Neuron (in vitro differentiated cells): ENCODE measurements around the gene ENKUR.

Experiments
- H2AFZ ChIP-seq: one replicate; pipeline ENCODE4 v1.6.1; 2013; ENCODE audit warnings: low read depth, mild to moderate bottlenecking, inconsistent platforms, low read length, moderate library complexity
- H3K27me3 ChIP-seq: one replicate; pipeline ENCODE4 v1.6.1; 2013; ENCODE audit warnings: low read length; ENCODE audit not compliant: insufficient read depth
- H3K36me3 ChIP-seq: one replicate; pipeline ENCODE4 v1.6.1; 2013; ENCODE audit warnings: low read length; ENCODE audit not compliant: insufficient read depth
- H3K4me1 ChIP-seq: one replicate; pipeline ENCODE4 v1.6.1; 2013; ENCODE audit warnings: low read length; ENCODE audit not compliant: insufficient read depth
- H3K4me3 ChIP-seq: 2 replicates; pipeline ENCODE4 v1.5.1; 2013; ENCODE audit warnings: mild to moderate bottlenecking, low read length, moderate library complexity
- H3K9me3 ChIP-seq: one replicate; pipeline ENCODE4 v1.6.1; 2013; ENCODE audit warnings: low read length

The ENKUR gene

DNA sequence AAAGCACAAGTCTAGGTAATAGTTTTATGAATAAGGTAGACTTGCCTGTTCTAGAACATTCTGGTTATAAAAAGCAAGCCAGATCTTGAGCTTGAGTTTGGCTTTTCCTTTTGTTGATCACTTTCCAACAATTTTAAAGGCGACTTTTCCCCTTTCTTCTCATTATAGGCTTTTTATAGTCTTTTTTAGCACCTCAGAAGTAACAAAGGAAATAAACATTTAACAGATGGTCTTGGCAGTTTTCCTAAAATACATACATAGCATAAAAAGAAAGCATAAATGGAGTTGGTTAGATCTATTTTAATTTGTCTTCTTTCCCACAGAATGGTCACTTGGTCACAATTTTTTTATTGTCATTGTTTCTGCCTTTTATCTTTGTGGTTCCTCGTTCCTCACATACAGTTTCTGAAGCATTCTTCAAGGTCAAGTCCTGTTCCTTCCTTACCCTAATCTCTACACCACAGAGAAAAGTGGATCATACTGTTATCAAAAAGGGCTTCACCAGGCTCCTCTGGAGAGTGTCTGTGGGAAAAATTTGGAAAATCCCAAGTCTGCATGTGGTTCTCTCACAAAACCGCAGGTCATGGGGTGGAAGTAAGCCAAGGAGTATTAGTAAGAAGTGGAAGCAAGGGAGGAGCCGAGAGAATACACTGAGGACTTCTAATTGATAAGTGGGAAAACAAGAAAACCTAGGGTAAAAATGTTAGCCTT lies 31.8 kb upstream of the ENKUR start:
- Histone ChIP-seq H3K36me3 (no peaks in the 10 kb centered on the region), H3K4me1 (no peaks in the 10 kb centered on the region), H3K9me3 (peaks cover 5% of the 10 kb centered on the region), H3K4me3 (no peak overlapping the region), H2AFZ (no peak overlapping the region), H3K27me3 (no peaks in the 10 kb centered on the region)

DNA sequence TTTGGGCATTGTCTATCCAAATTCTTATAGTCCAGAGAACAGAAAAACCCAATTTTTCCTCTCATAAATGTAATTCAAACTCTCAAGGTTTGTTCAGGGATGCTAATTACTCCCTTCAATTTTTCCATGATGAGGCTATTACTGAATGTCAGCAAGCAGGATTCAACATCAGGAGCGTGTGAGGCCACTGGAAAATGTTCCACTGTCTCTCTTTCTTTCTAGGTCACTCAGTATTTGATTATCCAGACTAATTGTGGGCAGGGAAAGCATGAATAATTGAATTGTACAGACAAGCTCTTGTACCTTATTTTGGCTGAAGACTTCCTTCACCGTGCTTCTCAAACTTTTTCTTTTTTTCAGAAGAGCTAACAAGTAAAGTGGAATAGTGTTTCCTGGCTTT lies 31.1 kb upstream of the ENKUR start:
- no peaks in the 10 kb centered on the region for H3K27me3 ChIP-seq

DNA sequence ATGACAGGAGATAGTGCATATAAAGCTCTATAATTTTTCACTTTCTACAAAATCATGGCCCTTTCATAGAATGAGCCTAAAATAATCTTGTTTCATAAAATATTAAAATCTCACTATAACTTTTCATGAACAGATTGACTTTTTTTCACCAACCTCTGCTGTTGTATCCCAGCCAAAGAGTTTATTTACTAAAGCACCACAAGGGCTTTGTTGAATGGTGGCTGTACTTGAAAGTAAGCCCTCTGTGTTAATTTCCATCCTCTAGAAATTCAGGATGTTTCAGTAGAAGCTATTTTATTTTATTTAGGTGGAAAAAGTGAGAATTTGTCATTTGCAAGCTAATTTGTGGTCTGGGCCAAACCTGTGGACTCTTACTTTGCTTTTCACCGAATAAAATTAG lies 30.7 kb upstream of the ENKUR start:
- Histone ChIP-seq H3K36me3 (no peaks in the 10 kb centered on the region), H3K27me3 (no peaks in the 10 kb centered on the region), H3K4me1 (no peaks in the 10 kb centered on the region), H3K4me3 (no peak overlapping the region), H3K9me3 (peaks cover 4% of the 10 kb centered on the region), H2AFZ (no peak overlapping the region)

More for the DNA sequence above, 31.1 kb upstream of the ENKUR start:
- Histone ChIP-seq H3K9me3 (peaks cover 5% of the 10 kb centered on the region), H3K4me3 (no peak overlapping the region), H3K4me1 (no peaks in the 10 kb centered on the region), H3K36me3 (no peaks in the 10 kb centered on the region), H2AFZ (no peak overlapping the region)

DNA sequence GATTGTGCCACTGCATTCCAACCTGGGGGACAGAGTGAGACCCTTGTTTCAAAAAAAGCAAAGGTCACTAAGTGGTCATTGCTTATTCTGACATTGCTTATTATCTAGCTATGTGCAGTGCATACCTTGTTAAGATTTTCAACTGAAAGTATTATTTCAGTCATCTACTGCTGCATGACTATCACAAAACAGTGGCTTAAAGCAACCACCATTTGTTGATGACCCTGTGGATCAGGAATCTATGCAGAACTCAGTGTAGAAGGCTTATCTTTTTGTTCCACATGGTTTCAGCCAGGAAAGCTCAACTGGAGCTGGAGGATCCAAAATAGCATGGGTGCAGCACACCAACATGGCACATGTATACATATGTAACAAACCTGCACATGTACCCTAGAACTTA lies 23.6 kb upstream of the ENKUR start:
- Histone ChIP-seq H3K27me3 (no peaks in the 10 kb centered on the region), H3K4me3 (no peak overlapping the region), H3K36me3 (no peaks in the 10 kb centered on the region), H2AFZ (no peak overlapping the region), H3K4me1 (no peaks in the 10 kb centered on the region), H3K9me3 (no peaks in the 10 kb centered on the region)

DNA sequence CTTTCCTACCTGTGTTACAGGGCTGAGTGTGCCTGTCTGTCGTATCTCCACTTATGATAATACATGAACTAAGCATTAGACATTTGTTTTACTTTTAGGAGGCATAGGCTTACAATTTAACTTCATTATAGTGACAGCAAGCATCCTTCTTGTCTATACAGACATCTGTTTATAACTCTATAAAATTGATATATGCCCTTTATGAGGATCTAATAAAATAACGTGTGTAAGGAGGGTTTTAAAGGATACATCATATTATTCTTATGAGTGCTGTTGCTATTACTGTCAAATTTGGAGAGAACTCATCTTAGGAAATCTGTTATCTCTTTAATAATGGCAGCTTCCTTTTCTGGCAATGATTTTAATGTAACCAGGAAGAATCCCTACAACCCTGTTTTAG lies 22.4 kb upstream of the ENKUR start:
- no peaks in the 10 kb centered on the region for H3K4me1 ChIP-seq
- no peaks in the 10 kb centered on the region for H3K9me3 ChIP-seq
- H3K36me3 ChIP-seq = no peaks in the 10 kb centered on the region

DNA sequence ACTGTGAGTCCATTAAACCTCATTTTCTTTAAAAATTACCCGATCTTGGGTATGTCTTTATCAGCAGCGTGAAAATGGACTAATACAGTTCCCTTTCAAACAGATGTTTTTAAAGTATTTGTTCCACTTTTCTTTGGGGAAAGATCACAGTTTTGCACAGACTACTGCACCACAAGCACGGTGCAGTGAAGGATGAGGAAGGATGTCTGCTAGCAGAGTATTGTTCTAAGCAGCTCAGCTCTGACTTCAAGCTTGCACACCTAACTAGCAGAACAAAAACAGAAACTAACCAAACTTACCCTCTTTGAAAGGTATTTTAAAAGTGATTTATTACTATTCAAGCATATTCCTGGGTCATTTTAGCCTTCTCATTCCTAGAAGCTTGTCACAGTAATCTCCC lies 20.4 kb upstream of the ENKUR start:
- H3K36me3 ChIP-seq = no peaks in the 10 kb centered on the region
- H3K4me1 ChIP-seq = no peaks in the 10 kb centered on the region
- no peaks in the 10 kb centered on the region for H3K9me3 ChIP-seq
- no peak overlapping the region for H3K4me3 ChIP-seq
- H3K27me3 ChIP-seq = no peaks in the 10 kb centered on the region
- H2AFZ ChIP-seq = no peak overlapping the region

More for the DNA sequence above, 22.4 kb upstream of the ENKUR start:
- H2AFZ ChIP-seq = no peak overlapping the region
- H3K4me3 ChIP-seq = no peak overlapping the region
- no peaks in the 10 kb centered on the region for H3K27me3 ChIP-seq

DNA sequence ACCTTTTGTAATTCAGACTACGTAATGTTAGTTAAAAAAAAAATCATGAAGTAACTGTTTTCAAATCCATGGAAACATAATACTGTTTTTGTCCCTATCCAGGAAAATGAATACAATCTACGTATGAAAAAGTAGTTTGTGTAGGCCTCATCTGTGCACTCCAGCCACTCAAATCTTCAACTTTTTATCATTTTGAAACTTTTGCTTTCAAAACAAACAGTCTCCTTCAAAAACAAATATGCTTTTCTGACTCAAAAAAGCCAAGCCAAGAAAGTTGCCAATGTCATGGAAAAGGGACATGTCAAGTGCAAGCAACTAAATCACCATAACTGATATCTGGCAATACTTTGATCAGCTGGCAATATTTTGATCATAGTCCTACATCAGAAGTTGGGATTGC lies 13.6 kb upstream of the ENKUR start:
- no peaks in the 10 kb centered on the region for H3K9me3 ChIP-seq

DNA sequence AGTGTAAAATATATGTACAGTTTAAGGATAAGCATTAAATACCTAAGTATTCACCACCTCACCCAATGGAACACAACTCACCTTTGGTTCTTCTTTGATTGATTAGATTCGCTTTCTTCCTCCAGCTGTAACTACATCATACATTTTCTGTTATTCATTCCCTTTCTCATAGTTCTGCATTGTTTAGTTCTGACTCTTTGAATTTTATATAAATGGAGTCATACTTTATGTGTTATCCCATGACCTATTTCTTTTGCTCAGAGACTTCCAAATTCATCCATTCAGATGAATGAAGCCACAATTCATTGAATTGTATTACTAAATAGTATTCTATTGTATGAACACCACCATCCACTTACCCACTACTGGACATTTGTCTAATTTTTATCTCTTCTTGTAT lies 12.8 kb upstream of the ENKUR start:
- Histone ChIP-seq H3K9me3 (no peaks in the 10 kb centered on the region), H3K4me3 (no peak overlapping the region), H3K27me3 (no peaks in the 10 kb centered on the region), H3K36me3 (no peaks in the 10 kb centered on the region), H2AFZ (no peak overlapping the region), H3K4me1 (no peaks in the 10 kb centered on the region)

More for the DNA sequence above, 13.6 kb upstream of the ENKUR start:
- no peak overlapping the region for H3K4me3 ChIP-seq
- no peak overlapping the region for H2AFZ ChIP-seq
- H3K27me3 ChIP-seq = no peaks in the 10 kb centered on the region
- no peaks in the 10 kb centered on the region for H3K4me1 ChIP-seq
- no peaks in the 10 kb centered on the region for H3K36me3 ChIP-seq

DNA sequence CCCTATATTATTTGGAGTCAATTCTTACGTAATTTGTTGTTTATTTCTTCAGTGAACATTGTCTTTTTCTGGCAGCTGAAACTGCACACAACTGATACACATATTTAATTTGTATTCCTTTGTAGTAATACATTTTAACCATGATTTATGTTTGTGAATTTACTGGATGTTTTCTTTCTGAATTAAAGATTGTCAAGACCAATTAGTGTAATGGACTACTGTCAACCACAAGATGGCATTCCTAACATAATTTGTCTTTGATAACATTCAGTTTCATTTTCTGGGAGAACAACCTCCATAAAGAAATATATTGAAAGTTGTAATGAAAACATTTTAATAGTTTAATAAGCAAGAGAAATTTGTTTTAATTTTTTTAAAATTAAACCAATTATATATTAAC lies 10.5 kb upstream of the ENKUR start:
- Histone ChIP-seq H3K4me1 (no peaks in the 10 kb centered on the region), H3K27me3 (no peaks in the 10 kb centered on the region), H3K9me3 (no peaks in the 10 kb centered on the region), H2AFZ (no peak overlapping the region), H3K4me3 (no peak overlapping the region), H3K36me3 (peaks cover 5% of the 10 kb centered on the region)

DNA sequence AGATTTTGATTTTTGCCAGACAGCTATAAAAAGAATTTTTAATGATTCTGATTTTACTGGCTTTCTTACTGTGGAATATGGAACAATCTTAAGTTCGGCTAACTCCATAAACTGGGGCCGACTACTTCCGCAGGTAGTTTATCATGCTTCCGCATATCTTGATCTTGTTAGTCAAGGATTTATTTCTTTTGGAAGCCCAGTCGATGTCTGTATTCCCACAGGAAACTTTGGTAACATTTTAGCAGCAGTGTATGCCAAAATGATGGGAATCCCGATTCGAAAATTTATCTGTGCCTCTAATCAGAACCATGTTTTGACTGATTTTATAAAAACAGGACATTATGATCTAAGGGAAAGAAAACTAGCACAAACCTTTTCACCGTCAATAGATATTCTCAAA lies 8.6 kb upstream of the ENKUR start:
- Histone ChIP-seq H3K9me3 (no peaks in the 10 kb centered on the region), H3K4me3 (no peak overlapping the region), H3K4me1 (no peaks in the 10 kb centered on the region), H3K36me3 (peaks cover 5% of the 10 kb centered on the region), H3K27me3 (no peaks in the 10 kb centered on the region), H2AFZ (no peak overlapping the region)

DNA sequence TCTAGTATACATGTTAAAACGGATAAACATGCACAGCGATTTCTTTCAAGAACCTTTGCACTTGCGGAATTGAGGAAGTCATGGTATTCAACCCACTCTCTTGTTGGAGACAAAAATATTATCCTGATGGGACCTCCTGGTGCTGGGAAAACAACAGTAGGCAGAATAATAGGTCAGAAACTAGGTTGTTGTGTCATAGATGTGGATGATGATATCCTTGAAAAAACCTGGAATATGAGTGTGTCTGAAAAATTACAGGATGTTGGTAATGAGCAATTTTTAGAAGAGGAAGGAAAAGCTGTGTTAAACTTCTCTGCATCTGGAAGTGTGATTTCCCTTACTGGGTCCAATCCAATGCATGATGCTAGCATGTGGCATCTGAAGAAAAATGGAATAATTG lies 7.3 kb upstream of the ENKUR start:
- no peaks in the 10 kb centered on the region for H3K9me3 ChIP-seq
- no peaks in the 10 kb centered on the region for H3K4me1 ChIP-seq
- no peak overlapping the region for H2AFZ ChIP-seq
- H3K4me3 ChIP-seq = no peak overlapping the region
- H3K36me3 ChIP-seq = peaks cover 5% of the 10 kb centered on the region
- H3K27me3 ChIP-seq = no peaks in the 10 kb centered on the region

DNA sequence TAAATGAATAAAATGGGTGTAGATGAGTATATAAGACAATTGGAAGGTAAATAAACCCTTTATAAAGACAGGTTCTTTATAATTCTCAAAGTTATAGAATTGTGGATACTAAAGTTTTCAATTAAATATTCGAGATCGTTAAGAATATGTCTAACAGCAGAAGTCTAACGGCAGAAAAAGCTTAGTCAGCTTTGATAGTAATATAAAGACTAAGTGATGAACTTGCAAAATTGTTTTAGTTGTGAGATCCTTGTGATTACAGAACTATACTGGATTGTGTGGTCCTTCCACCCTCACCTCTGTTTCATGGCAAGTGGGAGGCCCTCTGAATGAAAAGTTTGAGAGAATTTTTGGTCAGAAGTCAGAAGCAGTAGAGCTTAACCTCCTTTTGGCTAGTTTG lies 2.7 kb upstream of the ENKUR start:
- peaks cover 18% of the 10 kb centered on the region for H3K4me1 ChIP-seq
- no peaks in the 10 kb centered on the region for H3K9me3 ChIP-seq
- H3K4me3 ChIP-seq = no peak overlapping the region
- no peak overlapping the region for H2AFZ ChIP-seq
- H3K36me3 ChIP-seq = peaks cover 5% of the 10 kb centered on the region
- H3K27me3 ChIP-seq = no peaks in the 10 kb centered on the region

DNA sequence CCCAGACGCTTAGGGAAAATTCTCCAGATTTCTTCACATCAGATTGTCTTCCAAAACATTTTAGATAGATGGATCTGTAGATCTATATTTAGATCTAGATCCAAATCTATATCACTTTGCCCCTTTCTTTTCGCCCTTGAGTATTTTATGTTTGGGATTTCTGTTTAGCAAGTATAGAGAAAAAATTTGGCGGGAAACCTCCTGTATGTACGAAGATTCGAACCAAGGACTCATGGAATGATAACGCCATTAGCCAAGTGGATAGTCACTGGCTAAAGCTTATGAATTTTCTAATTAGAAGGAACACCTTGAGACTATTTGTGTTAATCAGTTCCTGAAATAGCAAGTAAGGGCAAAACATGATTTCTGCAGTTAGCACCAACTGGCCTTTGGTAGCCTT lies 1.7 kb upstream of the ENKUR start:
- H3K36me3 ChIP-seq = peaks cover 3% of the 10 kb centered on the region
- peak overlapping the region; percentile 61 for H3K4me3 ChIP-seq
- peaks cover 3% of the 10 kb centered on the region for H3K9me3 ChIP-seq
- peaks cover 18% of the 10 kb centered on the region for H3K4me1 ChIP-seq
- H2AFZ ChIP-seq = peak overlapping the region; percentile 81
- H3K27me3 ChIP-seq = no peaks in the 10 kb centered on the region

DNA sequence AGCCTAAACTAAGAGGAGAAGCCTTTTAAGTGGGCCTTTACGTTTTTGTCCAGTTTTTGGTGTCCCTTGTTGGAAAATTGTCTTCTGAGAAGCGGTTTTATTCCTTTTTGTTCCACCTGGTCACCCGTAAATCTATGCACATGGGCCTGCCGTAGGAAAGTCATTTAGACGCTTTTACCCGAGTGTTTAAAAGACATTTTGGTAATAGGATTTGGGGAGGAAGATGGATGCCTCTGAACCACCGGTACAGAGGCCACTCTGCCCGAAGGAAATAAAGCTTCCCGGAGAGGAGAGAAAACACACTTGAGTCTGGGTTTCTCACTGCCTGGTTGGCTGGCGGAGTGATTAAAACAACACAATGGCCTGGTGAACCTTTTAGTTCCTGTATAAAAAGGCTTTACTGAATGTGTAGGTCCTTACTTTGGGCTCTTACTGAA lies 1.2 kb upstream of the ENKUR start:
- Histone ChIP-seq H3K9me3 (peaks cover 3% of the 10 kb centered on the region), H2AFZ (peak overlapping the region; percentile 81), H3K4me1 (peaks cover 18% of the 10 kb centered on the region), H3K27me3 (no peaks in the 10 kb centered on the region), H3K36me3 (peaks cover 3% of the 10 kb centered on the region), H3K4me3 (peak overlapping the region; percentile 61)
